Posterior cingulate gyrus (tissue), 11 donors: Measurements from ENCODE around the gene PNMA6F.
"Not testable (repeated sequence)": the region's sequence is repeated elsewhere in the genome, so short reads cannot be mapped to it uniquely, and the experiment has no call there.

Experiments used
- DNase-seq, 10 donors: peaks; one replicate each; pipeline versions ENCODE4 v3.0.0 to v3.0.0-alpha.2; 2020 to 2021; ENCODE audit warnings: mixed read lengths in 3 of 10
- intact Hi-C: fragments of 100-400 bp; cut with DNase I; formaldehyde crosslinking; loops from one replicate; pipeline ENCODE4 v1.15.1; 2023

Gene PNMA6F

DNA sequence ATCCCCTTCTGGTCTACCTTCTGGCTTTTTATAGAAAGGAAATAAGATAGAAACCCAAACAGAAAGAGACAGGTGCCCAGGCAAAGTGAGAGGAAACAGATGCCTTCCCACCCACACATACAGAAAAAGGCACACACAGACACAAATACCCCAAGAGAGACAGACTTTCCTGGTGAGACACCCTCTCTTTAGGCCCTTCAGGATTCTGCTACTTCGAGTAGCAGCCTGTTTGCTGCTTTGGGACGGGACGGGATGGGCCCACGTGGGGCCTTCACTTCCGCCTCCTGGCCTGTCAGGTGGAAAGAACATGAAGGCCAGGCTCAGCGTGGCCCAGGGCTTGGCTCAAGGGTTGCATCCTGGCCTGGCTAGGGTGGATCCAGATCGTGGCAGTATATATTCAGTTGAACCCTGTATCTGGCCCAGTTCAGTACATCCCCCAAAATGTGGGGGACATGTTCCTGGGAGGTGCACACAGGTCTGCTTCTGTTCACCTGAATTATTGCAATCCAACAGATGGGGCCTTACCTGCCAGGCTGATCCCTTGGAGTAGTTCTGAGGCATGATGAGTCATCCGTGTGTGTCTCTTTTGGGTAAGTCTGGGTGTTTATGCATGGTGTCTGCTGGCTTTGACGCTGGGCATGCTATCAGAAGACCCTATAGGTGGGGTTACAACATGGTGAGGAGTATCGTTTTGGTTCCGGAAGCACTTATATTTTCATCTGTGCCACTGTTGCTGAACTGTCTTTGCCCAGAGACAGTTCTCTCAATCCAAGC is 14.7 kb upstream of the PNMA6F start:
- DNase-seq, result peak in 1 of 10 donors; percentile 61
- intact Hi-C loops, result no loop called here

DNA sequence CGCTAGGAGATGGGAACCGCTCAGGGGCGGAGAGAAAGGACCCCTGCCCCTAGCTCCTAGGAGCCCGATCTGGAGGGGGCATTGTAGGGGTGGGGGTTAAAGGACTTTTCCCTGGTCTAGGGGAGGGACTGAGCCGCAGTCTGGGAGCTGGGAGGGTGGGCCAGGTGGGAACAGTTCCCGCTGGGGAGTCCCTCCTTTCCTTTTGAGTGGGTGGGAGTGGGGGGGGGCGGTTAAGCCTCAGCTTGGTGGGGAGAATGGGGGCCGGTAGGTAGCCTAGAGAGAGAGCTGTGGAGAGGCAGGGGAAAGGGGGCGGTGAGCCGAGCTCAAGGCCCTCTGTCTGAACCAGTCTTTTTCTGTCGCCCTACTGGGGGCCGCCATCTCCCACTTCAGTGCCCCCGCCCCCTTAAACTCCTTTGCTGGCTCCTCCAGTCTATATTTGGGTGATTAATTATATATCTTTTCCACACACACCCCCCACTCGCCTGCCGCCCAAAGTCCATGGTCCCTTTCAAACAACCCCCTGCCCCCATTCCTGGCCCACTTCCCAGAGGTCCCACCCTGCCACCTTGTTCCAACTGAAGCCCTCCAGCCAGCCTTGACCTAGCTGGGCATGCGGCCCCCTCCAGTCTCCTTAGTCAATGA is 13.2 kb upstream of the PNMA6F start:
- DNase-seq, result peak in 1 of 10 donors; percentile 70
- intact Hi-C loops, result no loop called here

DNA sequence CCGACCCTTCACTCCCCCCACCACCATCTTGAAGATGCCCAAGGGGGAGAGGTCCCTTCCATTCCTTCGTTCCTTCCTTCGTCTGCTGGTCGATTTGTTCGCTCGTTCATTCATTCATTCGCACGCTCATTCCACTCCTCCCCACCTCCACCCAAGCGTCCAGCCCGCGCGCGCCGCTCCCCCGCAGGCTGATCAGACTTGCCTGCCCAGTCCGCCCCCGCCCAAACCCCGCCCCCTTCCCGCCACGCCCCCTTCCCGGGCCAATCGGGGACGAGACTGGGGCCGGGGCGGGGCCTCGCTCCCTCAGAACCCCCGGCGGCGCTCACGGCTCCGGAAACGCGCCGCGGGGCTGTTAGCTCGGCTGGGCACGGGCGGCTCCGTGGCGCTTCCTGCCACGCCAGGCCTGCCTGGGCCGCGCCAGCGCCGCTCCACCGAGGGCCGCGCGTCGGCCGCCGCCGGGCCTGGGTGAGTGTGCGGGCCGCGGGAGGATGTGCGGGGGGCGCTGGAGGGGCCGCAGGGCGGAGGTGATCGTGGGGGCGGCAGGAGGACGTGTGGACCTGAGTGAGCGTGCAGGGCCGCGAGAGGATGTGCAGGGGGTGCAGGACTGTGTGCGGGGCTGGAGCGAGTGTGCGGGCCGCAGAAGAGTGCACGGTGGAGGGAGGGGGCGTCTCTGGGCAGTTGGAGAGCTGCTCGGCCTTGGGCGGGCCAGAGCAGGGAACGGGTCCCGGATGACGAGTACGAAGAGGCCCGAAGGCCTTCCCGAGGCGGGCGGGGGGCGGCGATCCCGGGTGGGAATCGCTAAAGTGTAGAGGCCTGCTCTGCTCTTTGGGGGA is 12.5 kb upstream of the PNMA6F start, which contains the start of gene ZNF275:
ZNF275 (plus strand) TSS at position 333 of the 833 bp plus-strand sequence. CDS start 2,527 bp downstream, outside the sequence.
- intact Hi-C loops, result no loop called here
- DNase-seq, result peak; percentile 62 to 97 (median 76)

DNA sequence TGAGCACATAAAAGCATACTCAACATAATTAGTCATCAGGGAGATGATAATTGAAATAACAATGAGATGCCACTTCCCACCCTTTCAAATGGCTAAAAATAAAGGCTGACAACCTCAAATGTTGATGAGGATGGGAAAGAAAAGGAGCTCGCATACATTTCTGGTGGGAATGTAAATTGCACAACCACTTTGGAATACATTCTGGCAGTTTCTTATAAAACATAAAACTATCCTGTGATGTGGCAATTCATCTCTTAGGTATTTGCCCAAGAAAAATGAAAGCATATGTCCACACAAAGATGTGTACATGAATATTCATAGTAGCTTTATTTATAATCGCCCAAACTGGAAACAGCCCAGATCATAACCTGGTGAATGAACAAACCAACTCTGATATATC is 11.7 kb upstream of the PNMA6F start:
- no peak for DNase-seq
- intact Hi-C loops, result no loop called here

DNA sequence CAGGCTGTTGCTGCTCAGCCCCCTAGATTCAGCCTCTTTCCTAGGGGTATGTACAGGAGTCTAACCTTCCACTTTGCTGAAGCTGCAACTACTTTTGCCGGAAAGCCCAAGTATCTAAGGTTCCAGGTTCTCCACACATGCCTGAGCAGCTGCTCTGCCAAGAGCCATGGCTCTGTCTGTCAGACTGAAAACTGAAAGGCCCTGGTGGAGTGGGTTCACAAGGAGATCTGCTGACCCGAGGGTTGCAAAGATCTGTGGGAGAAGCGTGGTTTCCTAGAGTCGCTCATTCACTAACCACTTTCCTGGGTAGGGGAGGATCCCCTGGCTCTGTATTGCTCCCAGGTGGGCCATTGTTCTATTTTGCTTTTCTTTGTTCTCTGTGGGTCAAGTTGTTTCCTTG is 6.0 kb upstream of the PNMA6F start:
- intact Hi-C loops, result no loop called here
- DNase-seq, result no peak

DNA sequence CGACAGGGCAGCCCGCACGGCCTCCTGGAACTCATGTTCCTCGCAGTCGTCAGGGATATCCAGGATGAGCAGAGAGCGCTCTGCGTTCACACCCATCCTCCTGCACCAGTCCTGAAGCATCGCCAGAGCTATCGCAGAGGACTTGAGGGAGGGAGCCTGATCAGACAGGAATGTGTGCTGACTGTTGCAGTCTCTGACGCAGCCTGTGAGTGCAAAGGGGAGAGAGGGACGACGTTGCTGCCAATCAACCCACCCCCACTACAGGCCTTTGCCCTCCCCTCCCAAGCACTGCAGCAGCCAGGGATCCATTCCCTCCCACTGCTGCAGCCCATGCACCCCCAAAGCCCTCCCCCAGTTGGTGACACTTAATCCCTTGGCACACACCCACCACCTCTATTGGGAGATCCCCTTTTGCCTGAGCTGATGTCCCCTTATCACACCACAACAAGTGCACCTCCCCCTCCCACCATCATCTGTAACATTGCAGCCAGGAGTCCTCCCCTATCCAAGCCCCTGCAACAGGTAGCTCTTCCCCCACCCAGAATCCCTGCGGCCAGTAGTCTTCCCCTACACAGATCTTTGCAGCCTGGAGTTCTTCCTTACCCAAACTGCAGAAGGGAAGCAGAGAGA is 897 bp downstream of the PNMA6F start:
- intact Hi-C loops, result no loop called here
- DNase-seq, result peak in 1 of 10 donors; percentile 49

DNA sequence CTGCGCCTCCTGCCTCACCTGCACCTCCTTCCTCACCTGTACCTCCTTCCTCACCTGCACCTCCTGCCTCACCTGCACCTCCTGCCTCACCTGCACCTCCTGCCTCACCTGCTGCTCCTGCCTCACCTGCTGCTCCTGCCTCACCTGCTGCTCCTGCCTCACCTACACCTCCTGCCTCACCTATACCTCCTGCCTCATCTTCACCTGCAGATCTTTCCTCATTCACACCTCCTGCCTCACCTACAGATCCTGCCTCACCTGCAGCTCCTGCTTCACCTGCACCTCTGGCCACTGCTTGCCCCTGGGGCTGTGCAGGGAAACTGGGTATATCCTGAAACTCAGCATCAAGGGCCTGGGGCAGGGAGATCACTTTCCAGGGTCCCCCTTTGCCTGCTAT is 1.5 kb downstream of the PNMA6F start:
- intact Hi-C loops, result not testable (repeated sequence)

DNA sequence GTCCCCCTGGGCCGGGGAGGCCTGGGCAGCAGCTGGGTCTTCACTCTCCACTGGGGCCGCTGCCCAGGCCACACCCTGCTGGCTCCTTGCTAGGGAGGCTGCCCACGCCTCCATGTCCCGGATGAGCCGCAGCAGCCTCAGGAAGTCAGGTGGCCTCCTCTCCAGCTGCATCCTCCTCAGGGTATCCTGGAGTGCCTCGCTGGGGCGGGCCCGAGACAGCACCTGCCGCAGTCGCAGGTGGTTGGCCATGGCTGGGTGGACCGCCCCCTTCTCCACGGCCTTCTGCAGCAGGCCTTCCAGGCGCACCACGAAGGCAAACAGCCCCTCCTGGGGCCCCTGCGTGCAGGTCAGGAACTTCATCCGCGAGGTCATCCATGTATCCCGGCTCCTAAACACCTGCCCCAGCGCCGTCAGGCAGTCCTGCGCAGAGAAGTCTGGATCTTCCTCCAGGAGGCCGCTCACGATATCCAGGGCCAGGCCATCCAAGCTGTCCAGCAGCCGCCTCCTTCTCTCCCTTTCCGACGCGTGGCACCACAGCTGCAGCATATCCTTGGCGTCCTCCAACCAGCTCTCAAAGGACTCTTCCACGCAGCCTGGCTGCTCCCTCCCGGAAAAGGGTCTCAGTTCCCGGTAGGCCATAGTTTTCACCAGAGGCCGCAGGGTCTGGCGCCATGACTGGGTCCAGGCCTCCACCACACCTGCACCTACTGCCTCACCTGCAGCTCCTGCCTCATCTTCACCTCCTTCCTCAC is 2.1 kb downstream of the PNMA6F start:
- intact Hi-C loops, result no loop called here
- DNase-seq, result peak in 2 of 10 donors; percentile 61 to 69

More for the DNA sequence above, 1.5 kb downstream of the PNMA6F start:
- peak in 1 of 10 donors; percentile 36 for DNase-seq

DNA sequence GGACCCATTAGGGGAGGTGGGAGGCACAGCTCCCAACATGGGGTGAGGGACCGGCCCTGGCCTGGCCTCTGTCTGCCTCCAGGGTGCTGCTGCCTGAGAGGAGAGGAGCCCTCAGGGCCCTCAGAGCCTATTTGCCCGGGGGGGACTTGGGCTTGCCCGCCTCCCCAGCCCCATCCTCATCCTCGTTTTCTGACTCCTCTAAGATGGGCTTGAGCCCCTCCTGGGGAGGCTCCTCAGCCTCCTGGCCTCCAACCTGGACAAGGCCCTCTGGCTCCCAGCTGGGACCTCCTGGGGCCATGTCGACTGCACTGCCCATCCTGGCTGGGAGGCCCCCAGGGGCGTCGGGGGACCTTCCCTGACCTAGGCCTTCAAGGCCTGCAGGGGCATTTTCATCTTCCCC is 2.8 kb downstream of the PNMA6F start:
- intact Hi-C loops, result no loop called here
- DNase-seq, result peak in 1 of 10 donors; percentile 52

DNA sequence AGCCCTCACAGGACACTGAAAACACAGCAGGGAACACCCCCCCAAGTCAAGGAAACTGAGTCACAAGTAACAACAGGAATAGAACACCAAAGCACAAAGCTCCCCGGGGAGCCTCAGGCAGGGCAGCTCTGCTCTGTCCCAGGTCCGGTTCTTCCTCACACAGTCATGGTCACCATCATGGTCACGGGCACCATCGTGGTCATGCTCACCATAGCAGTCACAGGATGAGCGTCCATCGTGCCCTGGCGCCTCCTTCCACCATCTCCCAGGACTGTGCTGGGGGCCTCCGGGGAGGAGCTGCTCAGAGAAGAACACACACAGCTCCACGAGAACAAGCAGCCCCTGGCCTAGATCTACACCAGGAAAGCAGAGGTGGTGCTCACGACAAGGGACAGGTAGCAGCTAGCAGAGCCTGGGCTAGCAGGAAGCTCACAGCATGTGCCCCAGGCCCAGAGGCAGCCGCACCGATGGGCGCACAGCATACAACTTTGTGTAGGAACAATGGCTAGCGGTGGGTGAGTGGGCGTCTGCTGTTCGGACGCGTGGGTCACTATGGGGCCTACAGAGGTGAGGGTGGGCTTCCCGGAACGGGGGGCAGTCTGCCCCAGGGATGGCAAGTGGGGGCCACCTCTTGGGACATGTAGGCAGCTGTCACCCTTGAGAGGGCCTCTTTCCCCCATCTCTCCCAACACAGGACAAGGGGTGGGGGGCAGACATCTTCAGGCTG is 3.4 kb downstream of the PNMA6F start:
- DNase-seq, result peak in 1 of 10 donors; percentile 52
- intact Hi-C loops, result no loop called here

DNA sequence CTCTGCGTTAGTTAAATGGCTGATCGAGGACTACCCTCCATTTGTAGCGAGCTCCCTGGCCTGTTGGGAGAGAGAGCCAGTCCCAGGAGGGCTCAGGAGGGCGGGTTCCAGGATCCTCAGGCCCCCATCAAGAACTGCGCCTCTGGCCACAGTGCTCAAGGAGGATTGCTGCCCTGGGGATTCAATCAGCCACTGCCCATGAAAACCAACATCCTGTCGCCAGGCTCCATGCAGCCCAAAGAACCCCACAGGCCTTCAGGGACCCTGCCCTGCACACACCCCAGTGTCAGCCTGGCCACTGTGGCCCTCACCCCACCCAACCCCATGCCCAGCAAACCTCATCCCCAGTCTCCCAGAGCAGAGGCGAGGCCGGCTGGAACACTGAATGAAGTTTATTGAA is 4.3 kb downstream of the PNMA6F start:
- intact Hi-C loops, result no loop called here
- DNase-seq, result peak in 1 of 10 donors; percentile 55

DNA sequence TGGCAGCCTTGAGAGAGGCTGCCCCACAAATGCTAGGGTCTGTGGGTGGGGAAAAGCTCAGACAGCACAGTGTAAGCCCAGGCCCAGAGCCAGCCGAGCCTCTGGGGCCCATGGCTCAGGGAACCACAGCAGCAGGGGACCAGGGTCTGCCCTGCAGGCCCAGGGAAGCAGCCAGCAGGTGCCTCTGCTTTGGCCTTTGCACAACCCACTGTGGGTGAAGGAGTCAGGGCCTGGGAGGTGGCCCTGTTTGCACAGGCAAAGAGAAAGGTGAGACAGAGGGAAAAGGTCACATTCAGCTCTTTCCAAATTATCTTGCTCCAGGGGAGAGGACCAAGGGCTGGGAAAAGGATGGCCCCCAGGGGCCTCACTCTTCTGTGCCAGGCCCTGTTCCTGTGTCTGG is 8.7 kb downstream of the PNMA6F start:
- intact Hi-C loops, result no loop called here
- peak in 1 of 10 donors; percentile 58 for DNase-seq

DNA sequence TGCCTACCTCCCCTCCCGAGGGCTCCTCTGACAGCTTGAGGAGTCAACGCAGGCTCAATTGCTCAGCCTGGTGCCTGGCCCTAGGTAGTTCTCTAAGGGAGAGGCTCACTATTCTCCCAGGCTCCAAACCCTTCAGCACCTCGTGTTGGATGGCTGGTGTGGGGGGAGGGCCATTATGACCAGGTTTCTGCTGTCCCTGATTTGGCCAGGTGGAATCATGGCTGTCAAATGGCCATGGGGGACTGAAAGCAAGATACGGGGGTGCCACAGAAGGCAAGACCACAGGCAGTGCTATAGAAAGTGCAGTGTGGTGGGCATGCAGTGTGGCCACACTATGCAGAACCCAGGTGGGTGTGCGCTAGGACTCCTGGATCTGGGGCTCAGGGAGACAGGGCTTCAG is 9.5 kb downstream of the PNMA6F start:
- peak in 2 of 10 donors; percentile 26 to 38 for DNase-seq
- intact Hi-C loops, result no loop called here

DNA sequence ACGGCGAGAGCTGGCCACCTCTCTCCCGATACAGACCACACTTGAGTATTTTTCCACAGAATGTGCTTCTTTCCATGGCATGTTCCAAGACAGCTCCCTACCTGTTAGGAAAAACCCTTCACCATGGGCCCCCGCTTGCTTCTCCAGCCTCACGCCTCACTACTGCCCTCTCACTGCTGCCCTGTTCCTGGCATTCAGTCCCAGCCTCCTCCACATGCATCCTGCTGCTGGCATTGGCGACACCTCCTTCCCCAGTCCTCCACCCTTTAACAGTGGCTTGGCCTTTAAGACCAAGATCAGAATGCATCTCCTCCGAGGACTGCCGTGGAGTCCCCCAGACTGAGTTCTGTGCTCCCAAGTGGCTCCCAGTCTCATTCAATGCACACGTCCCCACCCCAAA is 10.7 kb downstream of the PNMA6F start:
- intact Hi-C loops, result no loop called here

DNA sequence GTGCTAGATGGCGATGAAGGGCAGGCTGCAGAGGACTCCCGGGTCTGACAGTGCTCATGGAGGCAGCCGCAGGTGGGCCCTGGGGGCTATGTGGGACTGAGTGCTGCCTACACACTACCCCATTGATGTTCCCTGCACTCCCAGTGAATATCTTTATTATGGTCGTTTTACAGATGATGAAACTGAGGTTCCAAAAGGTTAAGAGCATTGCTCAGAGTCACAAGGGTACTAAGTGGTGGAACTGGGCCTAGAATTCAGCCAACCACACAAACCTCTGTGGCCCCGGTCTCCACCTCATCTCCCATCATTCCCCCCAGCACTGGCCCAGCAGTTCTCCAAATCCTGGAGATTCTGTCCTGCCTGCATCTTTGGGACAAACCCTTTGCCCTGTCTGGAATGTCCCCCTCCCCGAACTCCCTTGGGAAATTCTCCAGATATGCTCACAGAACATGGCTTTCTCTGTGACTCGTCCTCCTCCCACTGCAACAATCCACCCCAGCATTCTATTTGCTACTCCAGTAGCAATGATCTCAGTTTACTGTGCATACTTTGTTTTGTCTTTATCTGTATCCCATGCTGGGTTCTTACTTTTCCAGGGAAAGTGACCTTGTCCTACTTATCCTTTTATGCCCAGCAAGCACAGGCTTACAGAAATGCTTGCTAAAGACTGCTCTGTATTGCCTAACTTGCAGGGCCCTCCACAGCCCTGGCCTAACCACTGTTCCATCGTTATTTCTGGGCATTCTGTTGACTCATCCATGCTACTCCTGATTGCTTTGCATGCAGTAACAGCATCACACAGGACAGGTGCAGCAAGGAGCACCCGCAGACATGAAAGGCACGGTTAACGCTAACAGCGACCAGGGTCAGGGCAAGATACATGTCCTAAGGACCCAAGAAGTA is 14.0 kb downstream of the PNMA6F start:
- peak in 2 of 10 donors; percentile 43 to 49 for DNase-seq
- intact Hi-C loops, result no loop called here

More for the DNA sequence above, 10.7 kb downstream of the PNMA6F start:
- DNase-seq, result peak in 2 of 10 donors; percentile 39 to 62

DNA sequence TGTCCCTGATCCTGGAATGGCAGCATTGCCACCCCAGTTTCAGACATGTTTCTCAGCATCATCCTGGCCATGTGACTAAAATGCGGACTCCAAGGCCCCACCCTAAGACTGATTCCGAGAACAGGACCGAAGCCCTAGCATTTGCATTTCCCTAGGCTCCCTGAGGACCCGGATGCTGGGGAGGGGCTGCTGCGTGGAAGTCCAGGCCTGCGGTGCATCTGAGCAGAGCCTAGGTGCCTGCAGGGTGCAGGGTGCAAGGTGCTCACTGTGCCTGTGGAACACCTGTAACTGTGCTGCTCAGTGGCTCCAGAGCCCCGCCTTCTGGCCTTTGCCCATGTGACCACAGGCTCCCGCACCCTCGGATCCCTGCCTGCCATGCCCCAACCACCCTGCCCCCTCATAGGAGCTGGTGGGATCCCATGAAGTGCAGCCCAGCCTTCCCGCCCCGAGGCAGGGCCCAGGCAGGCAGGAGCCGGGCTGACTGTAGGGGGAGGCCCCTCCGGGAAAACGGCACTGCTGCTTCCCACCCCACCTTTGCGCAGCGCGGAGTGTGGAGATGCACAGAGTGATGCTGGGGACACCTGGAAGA is 14.9 kb downstream of the PNMA6F start:
- intact Hi-C loops, result no loop called here
- peak in 2 of 10 donors; percentile 69 to 73 for DNase-seq

DNA sequence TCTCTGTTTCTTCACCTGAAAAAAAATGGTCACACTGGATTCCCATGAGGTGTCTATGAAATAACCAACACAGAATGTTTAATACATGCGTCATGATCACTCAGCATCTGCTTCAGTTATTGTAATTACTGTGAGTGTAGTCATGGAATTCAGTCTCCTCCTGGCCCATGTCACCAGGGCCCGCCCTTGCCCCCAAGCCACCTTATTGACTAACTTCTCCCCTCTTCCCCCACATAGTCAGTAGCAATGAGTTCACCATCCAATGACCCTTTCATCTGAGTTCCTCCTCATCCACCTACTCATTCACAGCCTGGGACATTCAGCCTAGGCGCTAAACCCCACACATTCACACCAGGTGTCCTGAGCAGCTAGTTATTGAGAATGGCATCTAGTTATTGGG is 15.6 kb downstream of the PNMA6F start:
- intact Hi-C loops, result no loop called here

More for the DNA sequence above, 15.6 kb downstream of the PNMA6F start:
- DNase-seq, result no peak
